GM12892 (cell line): ENCODE data around the gene SDS. TPM values are rescaled to one million over a fixed set of nuclear protein-coding genes. Genes with fewer than 3 reads are reported as not detected.

ENCODE experiments used
- DNase-seq: peaks from one replicate; pipeline ENCODE4 v3.0.0; 2011; ENCODE audit not compliant: insufficient read length
- FAIRE-seq: peaks from 2 replicates; lab custom pipeline; 2011; peaks lifted over from hg19 to GRCh38; lab: Jason Lieb, UNC
- POLR2A ChIP-seq: IDR thresholded peaks from 2 replicates; pipeline ENCODE4 v1.6.1; 2011; ENCODE audit warnings: low read depth, low read length, control low read depth
- POLR2AphosphoS5 ChIP-seq: IDR thresholded peaks from 2 replicates; pipeline ENCODE4 v1.6.1; 2011; ENCODE audit warnings: low read depth, low read length, control low read depth
- TAF1 ChIP-seq: IDR thresholded peaks from 2 replicates; pipeline ENCODE4 v1.6.1; 2011; ENCODE audit warnings: low read depth, mild to moderate bottlenecking, control low read depth, low read length, borderline replicate concordance
- polyA plus RNA-seq: library from polyadenylated mRNA; unstranded; fragments of >200 nt; gene quantifications from one replicate; pipeline ENCODE4 v1.2.1, GENCODE V29; 2012; ENCODE audit warnings: missing spikeins, inconsistent platforms; ENCODE audit not compliant: missing spikeins

SDS gene
- 0.30 TPM for polyA plus RNA-seq

- FAIRE-seq (no peak), DNase-seq (no peak)
- no peak for TF ChIP-seq POLR2AphosphoS5
- no peak for TF ChIP-seq POLR2A
- no peak for TF ChIP-seq TAF1
Observed at GRCh38 chr12:113403435-113404415, at the start of gene SDS. Gene SDS (minus strand): TSS chr12:113403887. CDS start chr12:113399708, 4,179 bp downstream.

- FAIRE-seq: no peak
- no peak for DNase-seq
- TF ChIP-seq TAF1: no peak
- TF ChIP-seq POLR2AphosphoS5: no peak
- TF ChIP-seq POLR2A: no peak
Observed at GRCh38 chr12:113453330-113453729, 49.6 kb upstream of the SDS start.

GRCh38 chr12:113452458-113452857 lies 48.8 kb upstream of the SDS start:
- TF ChIP-seq POLR2A (no peak), POLR2AphosphoS5 (no peak), TAF1 (no peak)
- no peak for DNase-seq
- no peak for FAIRE-seq

GRCh38 chr12:113449839-113450238 lies 46.2 kb upstream of the SDS start:
- FAIRE-seq (no peak), DNase-seq (no peak)
- no peak for TF ChIP-seq POLR2AphosphoS5
- TF ChIP-seq POLR2A: no peak
- no peak for TF ChIP-seq TAF1

GRCh38 chr12:113449299-113449698 lies 45.6 kb upstream of the SDS start:
- TF ChIP-seq POLR2A: no peak
- no peak for TF ChIP-seq TAF1
- TF ChIP-seq POLR2AphosphoS5: no peak
- FAIRE-seq: no peak
- DNase-seq: no peak

GRCh38 chr12:113448873-113449272 lies 45.2 kb upstream of the SDS start:
- DNase-seq (no peak), FAIRE-seq (no peak)
- TF ChIP-seq TAF1: no peak
- TF ChIP-seq POLR2AphosphoS5: no peak
- TF ChIP-seq POLR2A: no peak

GRCh38 chr12:113445544-113446171 lies 42.0 kb upstream of the SDS start:
- DNase-seq (no peak), FAIRE-seq (no peak)
- TF ChIP-seq TAF1: no peak
- no peak for TF ChIP-seq POLR2AphosphoS5
- TF ChIP-seq POLR2A: no peak

GRCh38 chr12:113443030-113443539 lies 39.4 kb upstream of the SDS start:
- TF ChIP-seq TAF1 (no peak), POLR2AphosphoS5 (no peak), POLR2A (no peak)
- DNase-seq (no peak), FAIRE-seq (no peak)

GRCh38 chr12:113440947-113441782 lies 37.5 kb upstream of the SDS start:
- no peak for TF ChIP-seq POLR2AphosphoS5
- no peak for TF ChIP-seq POLR2A
- no peak for TF ChIP-seq TAF1
- DNase-seq: no peak
- FAIRE-seq: no peak

- TF ChIP-seq POLR2A: no peak
- TF ChIP-seq TAF1: no peak
- TF ChIP-seq POLR2AphosphoS5: no peak
- no peak for FAIRE-seq
Observed at GRCh38 chr12:113440336-113440735, 36.6 kb upstream of the SDS start.

More at GRCh38 chr12:113440336-113440735, 36.6 kb upstream of the SDS start:
- no peak for DNase-seq
